ENCODE data around the gene C16orf90. TPM values are rescaled to one million over a fixed set of nuclear protein-coding genes. Genes with fewer than 3 reads are reported as not detected.
A peak's percentile ranks its signal among the peaks of the same experiment; 100 is the strongest.

Gene C16orf90
- total RNA-seq, 2 donors from 2014 or later = not detected

GRCh38 chr16:3520841-3521240 is 25.6 kb upstream of the C16orf90 start:
- no peak for ATAC-seq (replicated peaks)
- peaks cover 49% of the 10 kb centered on the region for H3K36me3 Mint-ChIP-seq (ENCODE audit: low read depth)
- no peaks in the 10 kb centered on the region for H3K4me1 Mint-ChIP-seq
- no peak overlapping the region for H3K27ac Mint-ChIP-seq
- H3K4me3 Mint-ChIP-seq = no peak overlapping the region
- no peaks in the 10 kb centered on the region for H3K27me3 Mint-ChIP-seq
- no peaks in the 10 kb centered on the region for H3K9me3 Mint-ChIP-seq

GRCh38 chr16:3520413-3520812 is 25.1 kb upstream of the C16orf90 start:
- peaks cover 49% of the 10 kb centered on the region for H3K36me3 Mint-ChIP-seq (ENCODE audit: low read depth)
- H3K4me1 Mint-ChIP-seq = no peaks in the 10 kb centered on the region
- no peaks in the 10 kb centered on the region for H3K9me3 Mint-ChIP-seq
- no peak for ATAC-seq (replicated peaks)
- H3K4me3 Mint-ChIP-seq = no peak overlapping the region
- no peaks in the 10 kb centered on the region for H3K27me3 Mint-ChIP-seq
- no peak overlapping the region for H3K27ac Mint-ChIP-seq

GRCh38 chr16:3519581-3519980 is 24.3 kb upstream of the C16orf90 start:
- no peaks in the 10 kb centered on the region for H3K27me3 Mint-ChIP-seq
- ATAC-seq (replicated peaks) = no peak
- H3K36me3 Mint-ChIP-seq (ENCODE audit: low read depth) = peaks cover 57% of the 10 kb centered on the region
- peak overlapping the region; percentile 65 for H3K27ac Mint-ChIP-seq
- H3K9me3 Mint-ChIP-seq = no peaks in the 10 kb centered on the region
- no peak overlapping the region for H3K4me3 Mint-ChIP-seq
- H3K4me1 Mint-ChIP-seq = no peaks in the 10 kb centered on the region

GRCh38 chr16:3518986-3519348 is 23.7 kb upstream of the C16orf90 start:
- H3K4me3 Mint-ChIP-seq = no peak overlapping the region
- peaks cover 62% of the 10 kb centered on the region for H3K36me3 Mint-ChIP-seq (ENCODE audit: low read depth)
- peaks cover under 1% of the 10 kb centered on the region for H3K4me1 Mint-ChIP-seq
- no peaks in the 10 kb centered on the region for H3K27me3 Mint-ChIP-seq
- ATAC-seq (replicated peaks) = no peak
- no peaks in the 10 kb centered on the region for H3K9me3 Mint-ChIP-seq
- H3K27ac Mint-ChIP-seq = no peak overlapping the region

- Mint-ChIP-seq H3K9me3 (no peaks in the 10 kb centered on the region), H3K27ac (no peak overlapping the region), H3K4me3 (no peak overlapping the region), H3K36me3 (ENCODE audit: low read depth) (peaks cover 62% of the 10 kb centered on the region), H3K4me1 (peaks cover 5% of the 10 kb centered on the region), H3K27me3 (no peaks in the 10 kb centered on the region)
- no peak for ATAC-seq (replicated peaks)
These were observed 23.1 kb upstream of the C16orf90 start for GRCh38 chr16:3518292-3518985.

DNA sequence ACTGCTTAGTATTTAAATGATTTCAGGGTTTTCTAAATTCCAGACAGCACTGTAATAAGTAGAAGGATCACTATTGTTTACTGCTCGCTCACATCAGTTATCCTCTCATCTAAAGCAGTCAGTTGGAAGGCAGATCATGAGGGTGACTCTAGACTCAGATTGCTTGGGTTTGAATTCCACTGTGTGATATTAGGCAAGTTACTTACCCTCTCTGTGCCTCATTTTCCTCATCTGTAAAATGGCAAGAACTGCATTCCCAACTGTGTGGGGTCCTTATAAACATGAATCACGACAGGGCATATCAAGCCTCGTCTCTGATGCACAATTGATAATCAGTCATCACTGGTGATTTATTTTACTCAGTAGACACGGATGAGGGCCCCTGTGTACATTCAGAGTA is 20.6 kb upstream of the C16orf90 start:
- H3K9me3 Mint-ChIP-seq = no peaks in the 10 kb centered on the region
- H3K27me3 Mint-ChIP-seq = no peaks in the 10 kb centered on the region
- ATAC-seq (replicated peaks) = no peak
- H3K36me3 Mint-ChIP-seq (ENCODE audit: low read depth) = peaks cover 71% of the 10 kb centered on the region
- no peak overlapping the region for H3K27ac Mint-ChIP-seq
- no peak overlapping the region for H3K4me3 Mint-ChIP-seq
- H3K4me1 Mint-ChIP-seq = peaks cover 13% of the 10 kb centered on the region

DNA sequence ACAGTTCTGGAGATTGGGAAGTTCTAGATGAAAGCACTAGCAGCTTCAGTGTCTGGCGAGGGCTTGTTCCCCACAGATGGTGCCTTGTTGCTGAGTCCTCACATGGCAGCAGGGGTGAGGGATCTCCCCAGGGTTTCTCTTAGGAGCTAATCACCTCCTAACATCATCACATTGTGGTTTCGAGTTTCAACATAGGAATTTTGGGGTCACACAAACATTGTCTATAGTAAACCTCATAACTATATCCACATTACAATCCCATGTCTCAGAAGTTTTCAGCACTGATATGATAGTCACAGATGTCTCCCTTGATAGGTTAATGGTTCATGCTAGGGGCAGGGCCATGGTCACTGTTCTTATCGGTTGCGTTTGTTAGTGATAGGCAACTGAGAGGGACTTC is 19.3 kb upstream of the C16orf90 start:
- peaks cover 68% of the 10 kb centered on the region for H3K36me3 Mint-ChIP-seq (ENCODE audit: low read depth)
- no peak for ATAC-seq (replicated peaks)
- no peaks in the 10 kb centered on the region for H3K27me3 Mint-ChIP-seq
- peak overlapping the region; percentile 85 for H3K27ac Mint-ChIP-seq
- no peaks in the 10 kb centered on the region for H3K9me3 Mint-ChIP-seq
- H3K4me3 Mint-ChIP-seq = no peak overlapping the region
- peaks cover 21% of the 10 kb centered on the region for H3K4me1 Mint-ChIP-seq

GRCh38 chr16:3513892-3514583 is 18.7 kb upstream of the C16orf90 start:
- Mint-ChIP-seq H3K27me3 (no peaks in the 10 kb centered on the region), H3K36me3 (ENCODE audit: low read depth) (peaks cover 67% of the 10 kb centered on the region), H3K9me3 (no peaks in the 10 kb centered on the region), H3K27ac (peak overlapping the region; percentile 85), H3K4me1 (peaks cover 23% of the 10 kb centered on the region), H3K4me3 (peak overlapping the region; percentile 55)
- ATAC-seq (replicated peaks) = peak; percentile 74

- H3K4me1 Mint-ChIP-seq = peaks cover 34% of the 10 kb centered on the region
These were observed 16.2 kb upstream of the C16orf90 start for GRCh38 chr16:3511286-3512180.

DNA sequence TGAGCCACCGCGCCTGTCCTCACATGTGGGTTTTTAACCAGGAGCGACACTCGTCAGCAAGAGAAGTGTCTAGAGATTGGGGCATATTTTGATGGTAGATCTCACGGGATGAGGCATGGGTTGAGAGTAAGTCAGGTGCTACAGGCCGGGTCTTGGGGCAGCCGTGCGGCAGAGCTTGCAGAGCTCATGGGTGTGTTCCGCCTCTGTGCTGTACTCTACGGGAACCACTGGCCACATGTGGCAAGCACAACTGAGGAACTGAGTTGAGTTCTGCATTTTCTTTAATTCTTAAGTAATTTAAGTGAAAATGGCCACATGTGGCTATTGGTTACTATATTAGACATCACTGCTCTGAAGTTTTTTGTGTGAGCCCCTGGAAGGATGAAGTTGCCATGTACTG is 15.1 kb upstream of the C16orf90 start:
- Mint-ChIP-seq H3K4me3 (peak overlapping the region; percentile 64), H3K27ac (peak overlapping the region; percentile 84), H3K4me1 (peaks cover 42% of the 10 kb centered on the region), H3K36me3 (ENCODE audit: low read depth) (peaks cover 78% of the 10 kb centered on the region), H3K27me3 (no peaks in the 10 kb centered on the region), H3K9me3 (no peaks in the 10 kb centered on the region)
- no peak for ATAC-seq (replicated peaks)

More at GRCh38 chr16:3511286-3512180, 16.2 kb upstream of the C16orf90 start:
- Mint-ChIP-seq H3K9me3 (no peaks in the 10 kb centered on the region), H3K27ac (peak overlapping the region; percentile 84), H3K36me3 (ENCODE audit: low read depth) (peaks cover 78% of the 10 kb centered on the region), H3K4me3 (peak overlapping the region; percentile 64), H3K27me3 (no peaks in the 10 kb centered on the region)
- no peak for ATAC-seq (replicated peaks)

- peaks cover 78% of the 10 kb centered on the region for H3K36me3 Mint-ChIP-seq (ENCODE audit: low read depth)
- H3K4me3 Mint-ChIP-seq = peak overlapping the region; percentile 64
- H3K4me1 Mint-ChIP-seq = peaks cover 42% of the 10 kb centered on the region
- H3K27me3 Mint-ChIP-seq = no peaks in the 10 kb centered on the region
- ATAC-seq (replicated peaks) = peak; percentile 92
- peak overlapping the region; percentile 84 for H3K27ac Mint-ChIP-seq
- H3K9me3 Mint-ChIP-seq = no peaks in the 10 kb centered on the region
These were observed 14.2 kb upstream of the C16orf90 start for GRCh38 chr16:3509470-3509928.

GRCh38 chr16:3508736-3509135 is 13.4 kb upstream of the C16orf90 start:
- Mint-ChIP-seq H3K4me3 (peak overlapping the region; percentile 64), H3K27me3 (no peaks in the 10 kb centered on the region), H3K36me3 (ENCODE audit: low read depth) (peaks cover 71% of the 10 kb centered on the region), H3K27ac (peak overlapping the region; percentile 84), H3K9me3 (no peaks in the 10 kb centered on the region), H3K4me1 (peaks cover 39% of the 10 kb centered on the region)
- no peak for ATAC-seq (replicated peaks)

GRCh38 chr16:3503523-3503922 is 8.2 kb upstream of the C16orf90 start:
- peak; percentile 63 for ATAC-seq (replicated peaks)
- Mint-ChIP-seq H3K4me1 (peaks cover 31% of the 10 kb centered on the region), H3K36me3 (ENCODE audit: low read depth) (peaks cover 39% of the 10 kb centered on the region)

DNA sequence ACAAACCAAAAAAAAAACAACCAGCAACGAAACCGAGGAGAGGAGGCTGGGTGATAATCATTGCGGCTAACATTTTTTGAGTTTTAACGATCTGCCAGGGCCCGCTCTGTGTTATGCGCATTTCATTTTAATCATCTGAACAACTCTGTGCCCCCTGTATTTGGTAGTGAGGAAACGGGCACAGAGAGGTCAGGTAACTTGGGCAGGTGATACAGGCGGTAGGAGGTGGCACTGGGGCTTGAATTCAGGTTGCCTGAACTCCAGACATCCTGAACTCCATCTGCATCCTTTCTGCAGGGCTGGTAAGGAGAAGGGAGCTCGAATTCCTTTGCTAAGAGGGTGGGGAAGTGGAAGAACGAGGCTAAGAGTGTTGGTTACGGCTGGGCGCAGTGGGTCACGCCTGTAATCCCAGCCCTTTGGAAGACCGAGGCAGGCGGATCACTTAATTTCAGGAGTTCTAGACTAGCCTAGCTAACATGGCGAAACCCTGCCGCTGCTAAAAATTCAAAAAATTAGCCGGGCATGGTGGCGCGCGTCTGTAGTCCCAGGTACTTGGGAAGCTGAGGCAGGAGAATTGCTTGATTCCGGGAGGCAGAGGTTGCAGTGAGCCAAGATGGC is 6.6 kb upstream of the C16orf90 start:
- Mint-ChIP-seq H3K4me3 (peak overlapping the region; percentile 97), H3K36me3 (ENCODE audit: low read depth) (peaks cover 30% of the 10 kb centered on the region), H3K27ac (peak overlapping the region; percentile 97), H3K27me3 (no peaks in the 10 kb centered on the region), H3K4me1 (peaks cover 25% of the 10 kb centered on the region), H3K9me3 (no peaks in the 10 kb centered on the region)
- ATAC-seq (replicated peaks) = no peak

More at GRCh38 chr16:3503523-3503922, 8.2 kb upstream of the C16orf90 start:
- peak overlapping the region; percentile 97 for H3K27ac Mint-ChIP-seq
- no peaks in the 10 kb centered on the region for H3K9me3 Mint-ChIP-seq
- H3K27me3 Mint-ChIP-seq = no peaks in the 10 kb centered on the region
- peak overlapping the region; percentile 97 for H3K4me3 Mint-ChIP-seq
